Endothelial cell of umbilical vein (primary cell): ENCODE measurements around the gene LARP1.

Experiments used
- CTCF ChIP-seq, 2 donors: IDR thresholded peaks; 1 replicate in 1 of 2; 2 replicates in 1 of 2; pipeline ENCODE4 v1.5.1; 2011; ENCODE audit warnings: low read length in 2 of 2, mild to moderate bottlenecking in 2 of 2, moderate library complexity in 2 of 2, control low read depth in 1 of 2, inconsistent platforms in 1 of 2, low read depth in 1 of 2; ENCODE audit not compliant: insufficient read depth in 1 of 2; ENCODE audit errors: extremely low read depth in 1 of 2
- EZH2 ChIP-seq: IDR thresholded peaks from 2 replicates; pipeline ENCODE4 v1.6.1; 2012; ENCODE audit warnings: borderline replicate concordance, low read depth, mild to moderate bottlenecking, moderate library complexity, low read length, inconsistent platforms; ENCODE audit not compliant: severe bottlenecking
- JUN ChIP-seq: IDR thresholded peaks from 2 replicates; pipeline ENCODE4 v1.6.1; 2011; ENCODE audit warnings: borderline replicate concordance, low read depth; ENCODE audit not compliant: insufficient read length, insufficient read depth
- MAX ChIP-seq: IDR thresholded peaks from 2 replicates; pipeline ENCODE4 v1.6.1; 2011; ENCODE audit not compliant: insufficient read depth, insufficient read length
- MYC ChIP-seq: IDR thresholded peaks from one replicate; pipeline ENCODE4 v1.6.1; 2011; ENCODE audit warnings: mild to moderate bottlenecking, low read depth, low read length
- POLR2A ChIP-seq: IDR thresholded peaks from 2 replicates; pipeline ENCODE4 v1.6.1; 2012; ENCODE audit warnings: low read depth, mild to moderate bottlenecking, control low read depth, low read length
- POLR2AphosphoS5 ChIP-seq: IDR thresholded peaks from 2 replicates; pipeline ENCODE4 v1.6.1; 2012; ENCODE audit warnings: low read depth, mild to moderate bottlenecking, control low read depth, low read length, moderate library complexity; ENCODE audit not compliant: insufficient read depth

GRCh38 chr5:154831451-154831850 lies 76.3 kb downstream of the LARP1 start:
- TF ChIP-seq POLR2A (no peak), CTCF (IDR thresholded peaks at IDR 0.05; ENCODE audit: extremely low read depth in 1 of 2, insufficient read depth in 1 of 2, low read depth in 1 of 2, low read length in 2 of 2) (no peak), MAX (no peak), JUN (no peak), POLR2AphosphoS5 (no peak), EZH2 (no peak), MYC (no peak)
